HG03354 (cell line): ENCODE results near the gene HMGCL.
A peak's percentile ranks its signal among the peaks of the same experiment; 100 is the strongest.
"Not testable (repeated sequence)": the region's sequence is repeated elsewhere in the genome, so short reads cannot be mapped to it uniquely, and the experiment has no call there.

ENCODE experiments used
- ATAC-seq: cut with Tn5 transposase; IDR thresholded peaks from one replicate; pipeline ENCODE4 v1.9.1; 2021; ENCODE audit warnings: mild to moderate bottlenecking; ENCODE audit not compliant: unreplicated experiment, poor library complexity, severe bottlenecking

HMGCL gene

DNA sequence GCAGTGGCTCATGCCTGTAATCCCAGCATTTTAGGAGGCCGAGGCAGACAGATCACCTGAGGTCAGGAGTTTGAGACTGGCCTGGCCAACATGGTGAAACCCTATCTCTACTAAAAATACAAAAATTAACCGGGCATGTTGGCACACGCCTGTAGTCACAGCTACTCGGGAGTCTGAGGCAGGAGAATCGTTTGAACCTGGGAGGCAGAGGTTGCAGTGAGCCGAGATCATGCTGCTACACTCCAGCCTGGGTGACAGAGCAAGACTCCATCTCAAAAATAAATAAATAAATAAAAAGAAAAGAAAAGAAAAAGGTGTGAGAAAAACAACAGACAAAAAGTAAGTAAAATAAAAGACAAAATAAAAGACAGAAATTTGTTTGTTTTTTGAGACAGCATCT is 8.9 kb upstream of the HMGCL start:
- not testable (repeated sequence) for ATAC-seq

DNA sequence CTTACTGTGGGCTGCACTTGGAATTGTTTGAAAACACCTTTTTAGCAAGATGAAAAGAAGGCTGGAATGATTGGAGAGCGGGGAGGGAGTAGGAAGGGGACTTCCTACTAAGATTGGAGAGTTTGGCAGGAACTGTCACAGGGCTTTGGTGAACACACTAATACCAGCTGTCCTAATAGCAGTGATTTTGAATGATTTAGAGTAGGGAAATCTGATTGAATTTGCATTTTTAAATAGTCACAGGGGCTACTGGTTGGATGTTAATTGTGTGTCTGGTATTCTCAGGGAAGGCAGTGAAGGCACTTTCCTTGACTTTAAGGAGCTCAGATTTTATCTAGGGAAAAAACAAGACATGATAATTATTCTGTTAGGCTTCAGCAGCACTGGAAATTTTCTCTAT is 2.5 kb upstream of the HMGCL start:
- ATAC-seq = no peak

DNA sequence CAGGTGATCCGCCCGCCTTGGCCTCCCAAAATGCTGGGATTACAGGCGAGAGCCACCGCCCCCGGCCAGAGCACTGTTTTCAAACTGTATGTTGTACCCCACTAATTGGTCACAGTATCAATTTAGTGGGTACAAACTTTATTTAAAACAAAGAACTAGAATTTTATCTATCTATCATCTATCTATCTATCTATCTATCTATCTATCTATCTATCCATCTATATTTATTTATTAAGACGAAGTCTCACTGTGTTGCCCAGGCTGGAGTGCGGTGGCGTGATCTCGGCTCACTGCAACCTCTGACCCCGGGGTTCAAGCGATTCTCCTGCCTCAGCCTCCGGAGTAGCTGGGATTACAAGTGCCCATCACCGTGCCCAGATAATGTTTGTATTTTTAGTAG is 1.4 kb upstream of the HMGCL start:
- ATAC-seq = not testable (repeated sequence)

DNA sequence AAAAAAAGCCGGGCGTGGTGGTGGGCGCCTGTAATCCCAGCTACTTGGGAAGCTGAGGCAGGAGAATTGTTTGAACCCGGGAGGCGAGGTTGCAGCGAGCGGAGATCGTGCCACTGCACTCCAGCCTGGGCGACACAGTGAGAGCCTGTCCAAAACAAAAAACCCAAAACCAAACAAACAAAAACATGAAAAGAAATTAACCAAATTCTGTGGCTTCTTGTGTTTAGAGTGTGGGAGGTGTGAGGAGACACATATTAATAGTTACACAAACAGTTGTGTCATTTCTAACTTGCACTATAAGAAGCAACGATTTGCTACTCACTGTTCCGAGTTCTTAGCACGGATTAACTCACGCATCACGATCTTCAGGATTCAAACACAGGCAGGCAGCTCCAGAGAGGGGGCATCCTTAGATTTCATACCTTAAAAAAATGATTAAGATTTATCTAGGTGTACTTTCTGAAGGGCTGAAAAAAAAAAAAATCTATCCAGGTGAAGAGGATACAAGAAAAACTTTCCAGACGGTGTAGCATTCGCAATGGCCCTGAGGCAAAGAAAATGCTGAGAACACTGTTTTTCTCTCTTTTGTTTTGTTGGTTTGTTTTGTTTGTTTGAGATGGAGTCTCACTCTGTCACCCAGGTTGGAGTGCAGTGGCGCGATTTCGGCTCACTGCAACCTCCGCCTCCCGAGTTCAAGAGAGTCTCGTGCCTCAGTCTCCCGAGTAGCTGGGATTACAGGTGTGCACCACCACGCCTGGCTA is 713 bp upstream of the HMGCL start:
- peak; percentile 48 for ATAC-seq

DNA sequence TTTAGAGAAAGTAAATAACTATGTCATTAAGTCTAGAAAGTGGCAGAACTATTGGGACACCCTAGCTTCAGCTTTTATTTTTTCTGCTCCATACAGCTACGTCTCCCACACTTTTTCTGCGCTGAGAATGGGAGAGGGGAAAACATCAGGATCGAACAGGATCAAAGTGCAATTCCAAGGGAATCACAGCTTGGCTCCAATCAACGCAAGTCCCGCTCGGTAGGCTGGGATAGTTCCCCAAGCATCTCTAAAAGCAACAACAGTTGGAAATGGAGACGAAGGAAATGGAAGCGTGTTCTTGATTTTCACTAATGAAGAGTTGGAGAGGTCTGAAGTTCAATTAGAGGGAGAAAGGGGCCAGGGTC is 536 bp downstream of the HMGCL start:
- ATAC-seq = no peak

DNA sequence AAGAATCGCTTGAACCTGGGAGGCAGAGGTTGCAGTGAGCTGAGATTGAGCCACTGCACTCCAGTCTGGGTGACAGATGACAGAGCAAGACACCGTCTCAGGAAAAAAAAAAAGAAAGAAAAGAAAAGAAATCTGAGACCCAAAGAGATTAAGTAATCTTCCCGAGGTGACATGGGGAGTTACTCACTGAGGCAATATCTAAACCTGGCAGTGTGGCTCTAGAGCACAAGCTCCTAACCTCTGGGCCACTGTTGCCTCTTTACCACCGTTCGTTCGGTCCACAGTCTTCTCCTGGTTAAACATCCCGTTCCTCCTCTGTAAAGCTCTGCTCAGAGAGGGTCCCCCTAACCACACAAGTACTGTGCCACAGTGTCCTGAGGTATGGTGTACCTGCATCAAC is 1.5 kb downstream of the HMGCL start:
- no peak for ATAC-seq

DNA sequence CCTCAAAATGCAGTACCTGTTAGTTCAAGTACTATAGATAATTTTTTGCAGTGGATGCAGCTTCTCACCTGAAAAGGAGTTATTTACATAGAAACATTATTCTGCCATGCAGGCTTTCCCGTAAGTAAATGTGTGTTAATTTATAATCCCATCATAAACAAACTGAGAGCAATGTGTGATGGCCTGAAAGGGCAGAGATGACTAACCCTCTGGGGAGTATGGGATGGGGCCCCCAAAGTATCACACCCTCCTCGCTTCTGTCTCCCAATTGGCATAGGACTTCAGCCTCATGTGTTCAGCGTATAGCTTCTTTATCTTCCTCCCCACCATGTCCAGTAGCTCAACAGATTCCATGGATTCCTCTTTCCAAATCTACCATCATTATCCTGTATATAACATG is 7.6 kb downstream of the HMGCL start:
- no peak for ATAC-seq

DNA sequence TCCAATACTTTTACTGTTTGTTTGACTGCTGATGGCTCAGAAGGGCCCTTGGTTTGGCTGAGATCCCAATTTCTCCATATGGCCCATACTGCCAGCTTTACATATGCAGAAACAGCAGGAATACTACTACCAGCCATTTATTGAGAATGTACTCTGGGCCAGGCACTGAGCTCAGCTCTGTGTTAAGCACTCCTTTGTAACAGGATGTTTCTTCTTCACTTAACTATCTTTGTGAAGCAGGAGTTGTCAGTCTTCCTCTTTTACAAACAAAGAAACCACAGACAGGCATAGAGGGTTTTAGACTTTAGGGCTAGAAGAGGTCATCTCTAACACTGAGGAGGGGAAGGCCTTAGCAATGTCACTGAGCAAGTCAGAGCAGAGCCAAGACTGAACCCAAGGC is 8.3 kb downstream of the HMGCL start:
- ATAC-seq = no peak

DNA sequence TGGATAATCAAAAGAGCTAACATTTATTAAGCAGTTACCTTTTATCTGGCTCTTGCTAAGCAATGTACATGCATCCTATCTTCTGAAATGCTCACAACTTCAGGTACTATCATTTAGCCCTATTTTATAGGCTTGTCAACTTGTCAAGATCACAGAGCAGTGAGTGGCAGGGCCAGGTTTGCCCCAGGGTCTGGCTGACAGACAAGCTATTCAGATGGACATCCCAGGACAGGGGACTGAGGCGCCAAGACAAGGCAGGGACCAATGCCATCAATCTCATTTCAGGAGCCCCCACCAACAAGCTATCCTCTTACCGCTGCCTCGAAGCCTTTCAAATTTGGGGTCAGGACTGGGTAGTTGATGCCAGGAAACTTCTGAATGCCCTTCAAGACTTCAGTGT is 8.9 kb downstream of the HMGCL start:
- no peak for ATAC-seq

DNA sequence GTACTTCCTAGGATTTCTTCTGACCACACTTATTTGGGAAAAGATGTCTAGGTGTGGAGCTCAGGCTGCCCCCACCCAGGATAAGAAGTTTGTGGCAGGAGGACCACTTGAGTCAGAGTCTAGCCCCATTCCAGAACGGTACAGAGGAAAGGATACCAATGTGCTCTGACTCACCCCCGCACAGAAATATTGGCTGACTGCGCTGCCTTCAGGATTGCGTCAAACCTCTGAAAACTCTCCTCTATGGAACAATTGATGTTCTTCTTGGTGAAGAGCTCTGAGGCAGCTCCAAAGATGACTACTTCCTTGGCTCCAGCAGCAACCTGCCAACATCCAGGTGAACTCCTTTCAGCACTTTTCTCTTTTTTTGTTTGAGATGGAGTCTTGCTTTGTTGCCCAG is 11.2 kb downstream of the HMGCL start:
- no peak for ATAC-seq

DNA sequence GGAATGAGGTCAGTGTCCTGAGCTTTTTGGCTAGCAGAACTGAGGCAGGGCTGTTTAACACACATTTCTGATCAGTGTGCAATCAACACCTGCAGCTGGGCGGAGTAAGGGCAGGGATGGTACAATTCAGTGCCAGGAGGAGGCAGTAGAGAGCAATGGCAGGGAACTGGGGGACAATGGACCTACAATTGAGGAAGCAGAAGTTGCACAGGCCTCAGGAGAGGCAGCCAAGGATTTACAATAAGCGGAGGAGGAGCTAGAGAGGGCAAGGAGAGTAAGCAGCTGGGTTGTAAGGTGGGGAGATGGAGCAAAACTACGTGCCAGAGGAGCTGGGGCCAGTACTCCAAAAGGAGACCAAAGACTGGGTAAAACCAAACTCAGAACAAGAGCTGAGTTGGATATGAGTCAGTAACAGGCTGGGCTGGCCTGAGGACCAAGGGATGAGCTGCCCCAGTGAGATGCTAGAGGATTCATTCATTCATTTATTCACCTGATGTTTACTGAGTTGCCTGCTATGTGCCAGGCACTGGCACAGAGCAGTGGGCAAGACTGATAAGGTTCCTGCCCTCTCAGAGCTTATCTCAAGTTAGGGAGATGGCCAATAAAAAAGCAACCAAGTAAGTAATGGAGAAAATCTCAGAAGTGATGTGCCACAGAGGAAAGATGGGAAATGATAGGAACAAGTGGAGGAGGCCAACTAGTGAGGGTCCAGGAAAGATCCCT is 14.2 kb downstream of the HMGCL start:
- ATAC-seq = peak; percentile 76

DNA sequence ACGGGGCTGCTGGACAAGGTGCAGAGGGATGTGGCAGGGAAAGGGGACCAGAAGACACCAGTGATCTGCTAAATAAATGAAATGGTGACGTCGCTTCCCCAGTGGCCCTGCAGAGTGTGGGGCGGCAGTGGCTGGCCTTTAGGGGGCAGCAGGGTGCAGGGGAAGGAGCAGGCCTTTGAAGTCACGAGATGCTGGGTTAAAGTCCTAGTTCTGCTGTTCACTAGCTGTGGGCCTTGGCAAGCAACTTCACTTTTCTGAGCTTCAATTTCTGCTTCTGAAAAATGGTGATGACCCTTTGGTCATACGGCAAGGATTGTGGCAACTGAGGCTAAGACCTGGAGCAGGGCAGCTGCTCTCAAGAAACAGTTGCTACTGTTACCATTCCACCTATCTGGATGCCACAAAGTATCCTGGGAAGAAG is 15.5 kb downstream of the HMGCL start:
- ATAC-seq = peak; percentile 72

DNA sequence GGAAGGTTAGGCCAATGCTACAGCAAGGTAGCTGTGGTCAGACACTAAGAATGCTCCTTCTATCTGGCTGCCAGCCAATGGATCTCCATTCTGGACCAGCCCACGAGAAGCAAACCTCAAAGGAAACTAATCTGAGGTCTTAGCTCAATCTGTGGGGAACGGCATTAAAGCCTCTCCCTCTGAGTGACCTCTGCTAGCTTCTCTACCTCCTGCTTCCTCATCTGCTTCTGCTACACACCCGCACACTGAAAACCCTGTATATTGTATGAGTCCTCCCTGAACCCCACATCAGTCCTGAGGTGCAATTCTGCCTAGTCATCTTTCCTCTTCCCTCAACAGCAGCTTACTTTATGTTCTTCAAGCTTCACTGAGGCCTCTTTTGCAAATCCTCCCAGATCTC is 17.8 kb downstream of the HMGCL start:
- ATAC-seq = no peak

DNA sequence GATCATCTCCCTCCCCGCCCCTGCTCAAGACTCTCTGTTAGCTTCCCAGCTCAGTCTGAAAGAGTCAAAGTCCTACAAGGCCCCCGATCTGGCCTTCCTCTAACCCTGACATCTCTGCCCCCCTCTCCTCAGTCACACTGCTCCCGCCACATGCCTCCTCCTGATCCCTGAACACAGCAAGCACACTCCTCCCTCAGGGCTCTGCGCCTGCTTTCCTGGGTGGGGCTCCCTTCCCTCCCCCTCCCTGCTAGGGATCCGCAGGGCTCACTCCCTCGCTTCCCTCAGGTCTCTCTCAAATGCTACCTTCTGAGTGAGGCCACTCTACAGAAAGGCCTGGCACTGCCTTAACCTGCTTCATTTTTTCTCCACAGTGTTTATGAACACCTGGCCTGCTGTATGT is 18.9 kb downstream of the HMGCL start:
- ATAC-seq = no peak

DNA sequence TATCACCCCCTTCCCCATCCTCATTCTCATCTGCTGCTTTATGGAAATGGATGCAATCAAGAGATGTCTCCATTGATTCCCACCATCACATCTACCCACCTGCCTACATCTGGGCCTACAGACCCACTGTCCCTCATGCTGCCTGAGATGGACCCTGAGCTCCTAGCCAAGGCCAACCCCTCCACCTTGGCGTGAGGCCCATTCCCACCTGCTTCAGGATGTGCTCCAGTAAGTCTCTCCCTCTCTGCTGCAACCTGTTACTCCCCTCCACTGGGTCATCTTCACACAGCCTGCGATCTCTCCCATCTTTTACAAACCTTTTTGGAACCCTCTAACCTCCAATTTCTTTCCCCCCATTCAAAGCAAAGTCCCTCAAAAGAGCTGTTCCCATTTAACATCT is 20.2 kb downstream of the HMGCL start:
- ATAC-seq = no peak

DNA sequence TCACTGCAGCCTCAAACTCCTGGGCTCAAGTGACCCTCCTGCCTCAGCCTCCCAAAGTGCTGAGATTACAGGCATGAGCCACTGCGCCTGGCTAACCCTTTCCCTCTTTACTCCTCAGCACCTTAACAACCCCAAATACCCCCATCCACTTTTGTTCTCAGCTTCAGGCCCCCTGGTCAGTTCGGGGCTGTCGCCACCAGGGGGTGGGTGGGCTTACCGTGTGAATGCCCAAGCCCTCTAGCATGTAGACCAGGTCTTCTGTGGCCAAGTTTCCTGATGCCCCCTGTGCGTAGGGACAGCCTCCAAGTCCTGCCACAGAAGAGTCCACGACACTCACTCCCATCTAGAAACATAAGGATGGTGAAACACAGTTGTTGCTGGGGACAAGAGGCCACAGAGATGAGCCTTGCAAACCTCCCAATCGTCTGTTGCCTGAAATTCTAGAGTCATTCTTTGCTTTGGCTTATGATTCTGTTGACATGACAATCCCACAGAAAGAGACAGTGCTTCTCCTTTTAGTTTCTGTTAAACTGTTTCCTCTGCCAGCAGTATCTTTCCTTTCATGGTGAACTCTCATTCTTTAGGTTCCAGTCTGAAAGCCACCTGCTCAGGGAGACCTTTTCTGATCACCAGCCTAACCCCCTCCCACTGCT is 20.9 kb downstream of the HMGCL start:
- ATAC-seq = no peak

DNA sequence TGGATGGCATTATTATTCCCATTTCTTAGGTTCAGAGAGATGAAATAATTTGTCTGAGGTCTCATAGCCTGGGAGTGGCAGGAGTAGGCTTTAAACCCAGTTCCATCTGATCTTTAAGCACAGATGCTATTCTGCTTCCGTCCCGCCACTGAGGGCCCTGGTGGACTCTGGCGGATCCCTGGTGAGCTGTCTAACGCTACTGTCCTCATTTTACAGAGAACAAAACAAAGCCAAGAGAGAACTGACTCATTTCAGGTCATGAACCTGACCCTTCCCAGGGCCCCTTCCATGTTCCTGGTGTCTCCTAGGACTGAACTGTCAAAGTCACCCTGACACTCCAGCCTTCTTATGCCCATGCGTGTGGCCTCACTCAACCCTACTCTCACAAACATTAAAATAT is 21.6 kb downstream of the HMGCL start:
- no peak for ATAC-seq

DNA sequence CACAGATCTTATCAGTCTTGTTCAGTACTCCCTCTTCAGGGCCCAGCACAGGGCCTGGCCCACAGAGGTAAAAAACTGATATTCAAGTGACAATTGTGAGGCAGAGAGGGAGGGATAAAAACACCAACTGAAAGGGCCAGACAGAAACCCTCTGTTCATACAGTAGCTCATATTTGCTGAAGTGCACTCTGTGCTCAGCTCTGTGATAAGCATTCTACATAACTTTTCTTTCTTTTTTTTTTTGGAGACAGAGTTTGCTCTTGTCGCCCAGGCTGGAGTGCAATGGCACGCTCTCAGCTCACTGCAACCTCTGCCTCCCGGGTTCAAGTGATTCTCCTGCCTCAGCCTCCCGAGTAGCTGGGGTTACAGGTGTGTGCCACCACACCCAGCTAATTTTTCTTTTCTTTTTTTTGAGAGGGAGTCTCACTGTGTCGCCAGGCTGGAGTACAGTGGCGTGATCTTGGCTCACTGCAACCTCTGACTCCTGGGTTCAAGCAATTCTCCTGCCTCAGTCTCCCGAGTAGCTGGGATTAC is 22.4 kb downstream of the HMGCL start:
- ATAC-seq = not testable (repeated sequence)

DNA sequence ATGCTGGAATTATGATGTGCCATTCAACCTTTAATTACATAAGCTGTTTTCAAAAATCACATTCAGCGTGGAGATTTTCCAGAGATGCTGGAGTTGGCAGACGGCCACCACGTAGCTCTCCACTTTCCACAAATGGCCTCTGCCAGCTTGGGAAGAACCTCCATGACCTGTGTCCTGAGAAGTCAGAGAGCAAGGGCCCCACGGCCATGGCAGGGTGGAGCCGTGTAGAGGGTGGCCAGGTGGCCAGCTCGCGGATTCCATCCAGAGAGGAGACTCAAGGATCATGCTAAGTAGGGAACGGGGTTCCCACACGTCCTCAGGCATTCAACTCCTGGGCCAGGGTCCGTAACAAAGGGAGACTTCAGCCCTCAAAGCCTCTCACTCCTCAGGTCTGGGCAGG is 23.4 kb downstream of the HMGCL start:
- no peak for ATAC-seq

DNA sequence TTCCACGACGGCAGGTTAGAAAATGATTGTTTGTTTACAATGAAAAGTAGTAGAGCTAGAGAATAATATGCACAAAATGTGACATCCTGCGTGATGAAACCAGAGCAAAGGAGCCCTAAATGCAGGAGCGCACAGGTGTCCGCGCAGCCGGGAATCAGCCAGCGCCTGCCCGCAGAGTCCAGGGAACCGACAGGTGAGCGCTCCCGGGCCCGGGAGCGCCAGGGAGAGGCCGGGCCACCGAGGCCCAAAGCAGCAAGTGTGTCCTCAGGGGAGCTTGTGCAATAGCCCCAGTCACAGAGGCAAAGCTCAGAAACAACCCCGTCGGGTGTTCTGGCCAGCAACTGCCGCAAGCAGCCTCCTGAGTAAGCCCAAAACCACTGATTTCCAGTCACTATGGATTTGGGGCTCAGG is 23.9 kb downstream of the HMGCL start:
- ATAC-seq = no peak
